Measurements from ENCODE around the gene MN1. TPM values are rescaled to one million over a fixed set of nuclear protein-coding genes. Genes with fewer than 3 reads are reported as not detected.

Gene MN1
- polyA plus RNA-seq, 2 of the 4 experiments (the other 2 are of a cell fraction) = 0.59 to 2.4 TPM

GRCh38 chr22:27729246-27729645 is 72.3 kb downstream of the MN1 start:
- Histone ChIP-seq H3K27ac (peak overlapping the region in 1 of 2 experiments; percentile 49; a peak in 1 of 6 replicates), H3K4me2 (peak overlapping the region; percentile 21; the same call in 1 of the 3 replicates), H3K9me3 (no peaks in the 10 kb centered on the region), H3K4me3 (no peak overlapping the region), H3K4me1 (peaks cover 36% of the 10 kb centered on the region)
- no peak for TF ChIP-seq KDM1A (IDR thresholded peaks at IDR 0.05; ENCODE audit: low read depth)
- TF ChIP-seq JUNB (IDR thresholded peaks at IDR 0.05) = no peak
- no peak for TF ChIP-seq ZFP36 (IDR thresholded peaks at IDR 0.05; ENCODE audit: borderline replicate concordance, partially characterized antibody)
- TF ChIP-seq HOXB5 (CRISPR knock-in tag; IDR thresholded peaks at IDR 0.05) = no peak
- no peak for TF ChIP-seq KDM5A (IDR thresholded peaks at IDR 0.05)
- no peak for TF ChIP-seq TFCP2L1 (CRISPR knock-in tag; IDR thresholded peaks at IDR 0.05)
- no peak for TF ChIP-seq BHLHE40 (IDR thresholded peaks at IDR 0.05; ENCODE audit: low read depth, low read length)
- TF ChIP-seq EHF (CRISPR knock-in tag; IDR thresholded peaks at IDR 0.05) = no peak
- TF ChIP-seq HOXA7 (CRISPR knock-in tag; IDR thresholded peaks at IDR 0.05) = no peak
- no peak for ATAC-seq
- CTCF ChIA-PET = no interaction called here
- DNase-seq (ENCODE audit: low read depth in 1 of 2, low spot score in 1 of 2) = no peak
- POLR2A ChIA-PET = no interaction called here
- FAIRE-seq = no peak
- WGBS (ENCODE audit: missing lambda C conversion rate) = 65% methylated on average over 4 of the region's 4 CpGs

- FAIRE-seq (no peak), DNase-seq (ENCODE audit: low read depth in 1 of 2, low spot score in 1 of 2) (no peak), ATAC-seq (no peak)
- peaks cover 36% of the 10 kb centered on the region for H3K4me1 ChIP-seq
- ChIA-PET POLR2A (no interaction called here), CTCF (no interaction called here)
- no peaks in the 10 kb centered on the region for H3K9me3 ChIP-seq
- TF ChIP-seq, protein P1, sequence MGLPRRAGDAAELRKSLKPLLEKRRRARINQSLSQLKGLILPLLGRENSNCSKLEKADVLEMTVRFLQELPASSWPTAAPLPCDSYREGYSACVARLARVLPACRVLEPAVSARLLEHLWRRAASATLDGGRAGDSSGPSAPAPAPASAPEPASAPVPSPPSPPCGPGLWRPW (IDR thresholded peaks at IDR 0.05) = no peak
- TF ChIP-seq MYC (IDR thresholded peaks at IDR 0.05; ENCODE audit: borderline replicate concordance, low read length) (no peak), RFX5 (IDR thresholded peaks at IDR 0.05) (no peak), ZC3H11A (IDR thresholded peaks at IDR 0.05) (no peak), RNF2 (IDR thresholded peaks at IDR 0.05; ENCODE audit: borderline replicate concordance, low read depth) (no peak), ZFP36 (IDR thresholded peaks at IDR 0.05; ENCODE audit: borderline replicate concordance, partially characterized antibody) (no peak), EHF (CRISPR knock-in tag; IDR thresholded peaks at IDR 0.05) (no peak), TP53 (CRISPR knock-in tag; IDR thresholded peaks at IDR 0.05) (no peak), RAD21 (conservative IDR thresholded peaks at IDR 0.05 in 1 of 2, IDR thresholded peaks at IDR 0.05 in 1 of 2) (no peak), KDM1A (IDR thresholded peaks at IDR 0.05; ENCODE audit: low read depth) (no peak)
- TF ChIP-seq, protein P2, sequence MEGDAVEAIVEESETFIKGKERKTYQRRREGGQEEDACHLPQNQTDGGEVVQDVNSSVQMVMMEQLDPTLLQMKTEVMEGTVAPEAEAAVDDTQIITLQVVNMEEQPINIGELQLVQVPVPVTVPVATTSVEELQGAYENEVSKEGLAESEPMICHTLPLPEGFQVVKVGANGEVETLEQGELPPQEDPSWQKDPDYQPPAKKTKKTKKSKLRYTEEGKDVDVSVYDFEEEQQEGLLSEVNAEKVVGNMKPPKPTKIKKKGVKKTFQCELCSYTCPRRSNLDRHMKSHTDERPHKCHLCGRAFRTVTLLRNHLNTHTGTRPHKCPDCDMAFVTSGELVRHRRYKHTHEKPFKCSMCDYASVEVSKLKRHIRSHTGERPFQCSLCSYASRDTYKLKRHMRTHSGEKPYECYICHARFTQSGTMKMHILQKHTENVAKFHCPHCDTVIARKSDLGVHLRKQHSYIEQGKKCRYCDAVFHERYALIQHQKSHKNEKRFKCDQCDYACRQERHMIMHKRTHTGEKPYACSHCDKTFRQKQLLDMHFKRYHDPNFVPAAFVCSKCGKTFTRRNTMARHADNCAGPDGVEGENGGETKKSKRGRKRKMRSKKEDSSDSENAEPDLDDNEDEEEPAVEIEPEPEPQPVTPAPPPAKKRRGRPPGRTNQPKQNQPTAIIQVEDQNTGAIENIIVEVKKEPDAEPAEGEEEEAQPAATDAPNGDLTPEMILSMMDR (IDR thresholded peaks at IDR 0.05) = no peak
- H3K4me2 ChIP-seq = peak overlapping the region; percentile 53; the same call in 1 of the 3 replicates
- H3K4me3 ChIP-seq = no peak overlapping the region
- H3K27ac ChIP-seq = peak overlapping the region; percentile 64 to 82
- 90% methylated on average over 4 of the region's 4 CpGs for WGBS (ENCODE audit: missing lambda C conversion rate)
Observed at GRCh38 chr22:27727673-27728451, 73.7 kb downstream of the MN1 start.

DNA sequence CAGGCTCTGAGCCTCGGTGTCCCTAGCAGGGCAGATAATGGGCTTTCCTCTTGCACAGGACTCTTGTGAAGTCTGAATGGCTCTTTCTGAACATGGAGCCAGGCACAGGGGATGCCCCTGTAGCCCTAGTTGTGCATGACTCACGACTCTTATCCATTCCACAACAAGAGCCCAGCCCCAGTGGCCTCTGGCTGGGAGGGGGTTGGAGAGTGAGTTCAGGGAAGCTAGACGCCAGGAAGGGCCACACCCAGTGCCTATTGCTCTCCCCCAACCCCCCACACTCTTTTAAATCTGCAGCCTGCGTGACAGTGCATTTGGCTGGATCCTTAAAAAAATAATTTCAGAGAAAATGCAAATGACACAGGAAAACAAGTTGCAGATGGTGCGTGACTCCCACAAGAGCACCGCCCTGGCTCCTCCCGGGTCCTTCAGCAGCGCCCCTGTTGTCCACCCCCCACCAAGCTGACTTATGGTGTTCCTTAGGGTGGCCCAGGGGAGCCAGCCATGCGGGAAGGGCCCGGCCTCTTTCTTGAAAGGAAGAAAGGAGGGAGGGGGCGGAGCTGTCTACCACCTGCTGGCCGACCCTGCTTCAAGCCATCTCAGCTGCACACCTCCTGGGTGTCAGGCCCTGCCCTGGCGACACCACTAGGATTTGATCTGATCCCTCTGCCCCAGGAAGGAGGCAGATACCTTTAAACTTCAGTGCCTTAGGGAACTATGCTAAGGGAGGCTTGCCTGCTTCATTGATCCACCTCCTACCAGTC is 74.7 kb downstream of the MN1 start:
- Histone ChIP-seq H3K9me3 (no peaks in the 10 kb centered on the region), H3K4me3 (no peak overlapping the region), H3K4me2 (peak overlapping the region; percentile 53), H3K27ac (peak overlapping the region; percentile 64 to 82), H3K4me1 (peaks cover 36% of the 10 kb centered on the region)
- ChIA-PET CTCF (no interaction called here), POLR2A (no interaction called here)
- DNase-seq (ENCODE audit: low read depth in 1 of 2, low spot score in 1 of 2) = peak; percentile 52 to 77
- ATAC-seq = peak; percentile 75 to 87
- 15% methylated on average over 9 of the region's 13 CpGs for WGBS (ENCODE audit: missing lambda C conversion rate)
- FAIRE-seq = no peak
- TF ChIP-seq, protein P3, sequence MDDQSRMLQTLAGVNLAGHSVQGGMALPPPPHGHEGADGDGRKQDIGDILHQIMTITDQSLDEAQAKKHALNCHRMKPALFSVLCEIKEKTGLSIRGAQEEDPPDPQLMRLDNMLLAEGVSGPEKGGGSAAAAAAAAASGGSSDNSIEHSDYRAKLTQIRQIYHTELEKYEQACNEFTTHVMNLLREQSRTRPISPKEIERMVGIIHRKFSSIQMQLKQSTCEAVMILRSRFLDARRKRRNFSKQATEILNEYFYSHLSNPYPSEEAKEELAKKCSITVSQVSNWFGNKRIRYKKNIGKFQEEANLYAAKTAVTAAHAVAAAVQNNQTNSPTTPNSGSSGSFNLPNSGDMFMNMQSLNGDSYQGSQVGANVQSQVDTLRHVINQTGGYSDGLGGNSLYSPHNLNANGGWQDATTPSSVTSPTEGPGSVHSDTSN (IDR thresholded peaks at IDR 0.05) = no peak
- TF ChIP-seq CHD2 (IDR thresholded peaks at IDR 0.05; ENCODE audit: low read length, partially characterized antibody) = no peak
- TF ChIP-seq RNF2 (IDR thresholded peaks at IDR 0.05; ENCODE audit: borderline replicate concordance, low read depth) = no peak
- no peak for TF ChIP-seq HOXA7 (CRISPR knock-in tag; IDR thresholded peaks at IDR 0.05)
- peak; percentile 39 for TF ChIP-seq MAFK (IDR thresholded peaks at IDR 0.05; ENCODE audit: partially characterized antibody)
- TF ChIP-seq FOSL2 (IDR thresholded peaks at IDR 0.05) = no peak
- peak; percentile 33; the same call in 1 of the 2 replicates for TF ChIP-seq FOSL2 (CRISPR knock-in tag; IDR thresholded peaks at IDR 0.05)
- TF ChIP-seq RARB (CRISPR knock-in tag; IDR thresholded peaks at IDR 0.05) = no peak
- TF ChIP-seq CEBPB (IDR thresholded peaks at IDR 0.05) = no peak
- no peak for TF ChIP-seq NR3C1 (IDR thresholded peaks at IDR 0.05)
- TF ChIP-seq JUN (IDR thresholded peaks at IDR 0.05) = peak in 1 of 2 experiments; percentile 20; a peak in 1 of 5 replicates
- TF ChIP-seq FOXS1 (CRISPR knock-in tag; IDR thresholded peaks at IDR 0.05) = no peak
- TF ChIP-seq GATA3 (IDR thresholded peaks at IDR 0.05; ENCODE audit: borderline replicate concordance) = no peak
- TF ChIP-seq, protein P2 (IDR thresholded peaks at IDR 0.05) = no peak
- TF ChIP-seq NFE2L2 (conservative IDR thresholded peaks at IDR 0.05; ENCODE audit: low read length) = no peak

Data from A549 (cell line).